Mesenchymal stem cell (in vitro differentiated cells and primary cell): ENCODE results near the gene PDS5A.
"Not testable (repeated sequence)": the region's sequence is repeated elsewhere in the genome, so short reads cannot be mapped to it uniquely, and the experiment has no call there.

Source experiments
- DNase-seq: peaks from one replicate; pipeline ENCODE4 v3.0.0-alpha.2; 2013
- H2AFZ ChIP-seq: one replicate; pipeline ENCODE4 v1.6.1; 2013; ENCODE audit warnings: low read depth, mild to moderate bottlenecking, control low read depth, inconsistent platforms, low read length, moderate library complexity
- H2AK5ac ChIP-seq: 2 replicates; pipeline ENCODE4 v1.6.1; 2013; ENCODE audit warnings: low read length, moderate library complexity, mild to moderate bottlenecking, inconsistent platforms; ENCODE audit not compliant: severe bottlenecking
- H2BK120ac ChIP-seq: one replicate; pipeline ENCODE4 v1.6.1; 2013; ENCODE audit warnings: low read depth, mild to moderate bottlenecking, inconsistent platforms, low read length, moderate library complexity
- H2BK12ac ChIP-seq, 2 experiments: one replicate each; pipeline ENCODE4 v1.6.1; 2013; ENCODE audit warnings: inconsistent platforms in 2 of 2, low read length in 2 of 2, mild to moderate bottlenecking in 2 of 2, moderate library complexity in 2 of 2, control low read depth in 1 of 2
- H2BK15ac ChIP-seq: one replicate; pipeline ENCODE4 v1.6.1; 2013; ENCODE audit warnings: mild to moderate bottlenecking, low read depth, inconsistent platforms; ENCODE audit not compliant: poor library complexity, severe bottlenecking
- H2BK5ac ChIP-seq: 2 replicates; pipeline ENCODE4 v1.6.1; 2013; ENCODE audit warnings: low read depth, mild to moderate bottlenecking, low read length, control low read depth, inconsistent platforms; ENCODE audit not compliant: poor library complexity, severe bottlenecking
- H3K14ac ChIP-seq, 2 experiments: one replicate each; pipeline ENCODE4 v1.6.1; 2013; ENCODE audit warnings: inconsistent platforms in 2 of 2, low read length in 2 of 2, control low read depth in 1 of 2, mild to moderate bottlenecking in 1 of 2, moderate library complexity in 1 of 2
- H3K18ac ChIP-seq, 2 experiments: one replicate each; pipeline ENCODE4 v1.6.1; 2013; ENCODE audit warnings: inconsistent platforms in 2 of 2, low read length in 2 of 2, control low read depth in 1 of 2, low read depth in 1 of 2, mild to moderate bottlenecking in 1 of 2
- H3K23ac ChIP-seq, 2 experiments: one replicate each; pipeline ENCODE4 v1.6.1; 2013; ENCODE audit warnings: inconsistent platforms in 2 of 2, low read length in 2 of 2, mild to moderate bottlenecking in 2 of 2, moderate library complexity in 2 of 2, control low read depth in 1 of 2
- H3K27ac ChIP-seq: 2 replicates; pipeline ENCODE4 v1.5.1; 2013; ENCODE audit warnings: mild to moderate bottlenecking, moderate library complexity, low read length, control low read depth, inconsistent platforms; ENCODE audit not compliant: poor library complexity, severe bottlenecking
- H3K27me3 ChIP-seq, 2 experiments: 2 replicates each; pipeline versions ENCODE4 v1.6.1 to v1.7.0; 2013; ENCODE audit warnings: low read length in 2 of 2, mild to moderate bottlenecking in 2 of 2, moderate library complexity in 2 of 2, control low read depth in 1 of 2, inconsistent platforms in 1 of 2; ENCODE audit not compliant: control insufficient read depth in 1 of 2, insufficient read depth in 1 of 2
- H3K36me3 ChIP-seq, 2 experiments: 2 replicates each; pipeline versions ENCODE4 v1.6.1 to v1.7.0; 2013; ENCODE audit warnings: low read length in 2 of 2, control low read depth in 1 of 2, inconsistent platforms in 1 of 2, low read depth in 1 of 2, mild to moderate bottlenecking in 1 of 2; ENCODE audit not compliant: insufficient read depth in 2 of 2, control insufficient read depth in 1 of 2
- H3K4ac ChIP-seq, 2 experiments: one replicate each; pipeline ENCODE4 v1.6.1; 2013; ENCODE audit warnings: inconsistent platforms in 2 of 2, low read length in 2 of 2, mild to moderate bottlenecking in 2 of 2, moderate library complexity in 2 of 2, control low read depth in 1 of 2, low read depth in 1 of 2
- H3K4me1 ChIP-seq: 2 replicates; pipeline ENCODE4 v1.6.1; 2013; ENCODE audit warnings: low read depth, low read length, control low read depth; ENCODE audit not compliant: control insufficient read depth, insufficient read depth
- H3K4me2 ChIP-seq: 2 replicates; pipeline ENCODE4 v1.6.1; 2013; ENCODE audit warnings: low read length, mild to moderate bottlenecking, inconsistent platforms; ENCODE audit not compliant: poor library complexity, severe bottlenecking
- H3K4me3 ChIP-seq, 2 experiments: 2 replicates each; pipeline versions ENCODE4 v1.5.1 to v1.7.0; 2013; ENCODE audit warnings: low read length in 2 of 2, mild to moderate bottlenecking in 2 of 2, control low read depth in 1 of 2, low read depth in 1 of 2; ENCODE audit not compliant: insufficient read depth in 1 of 2
- H3K79me1 ChIP-seq: replicated peaks from 2 replicates; pipeline ENCODE4 v1.6.1; 2013; ENCODE audit warnings: mild to moderate bottlenecking, control low read depth, low read length, inconsistent platforms; ENCODE audit not compliant: poor library complexity, severe bottlenecking
- H3K9ac ChIP-seq: 2 replicates; pipeline ENCODE4 v1.7.0; 2013; ENCODE audit warnings: mild to moderate bottlenecking, low read length, moderate library complexity
- H3K9me3 ChIP-seq: 2 replicates; pipeline ENCODE4 v1.7.0; 2013; ENCODE audit warnings: mild to moderate bottlenecking, low read length; ENCODE audit not compliant: control insufficient read depth
- H4K8ac ChIP-seq: one replicate; pipeline ENCODE4 v1.6.1; 2013; ENCODE audit warnings: inconsistent platforms, mild to moderate bottlenecking, low read length, moderate library complexity
- H4K91ac ChIP-seq: one replicate; pipeline ENCODE4 v1.6.1; 2013; ENCODE audit warnings: mild to moderate bottlenecking, low read length, inconsistent platforms
- WGBS: methylation state at CpG from one replicate; pipeline ENCODE4 v1.1.7; 2013; ENCODE audit warnings: mixed read lengths; 5-methylcytosine and 5-hydroxymethylcytosine counted together

Gene PDS5A

DNA sequence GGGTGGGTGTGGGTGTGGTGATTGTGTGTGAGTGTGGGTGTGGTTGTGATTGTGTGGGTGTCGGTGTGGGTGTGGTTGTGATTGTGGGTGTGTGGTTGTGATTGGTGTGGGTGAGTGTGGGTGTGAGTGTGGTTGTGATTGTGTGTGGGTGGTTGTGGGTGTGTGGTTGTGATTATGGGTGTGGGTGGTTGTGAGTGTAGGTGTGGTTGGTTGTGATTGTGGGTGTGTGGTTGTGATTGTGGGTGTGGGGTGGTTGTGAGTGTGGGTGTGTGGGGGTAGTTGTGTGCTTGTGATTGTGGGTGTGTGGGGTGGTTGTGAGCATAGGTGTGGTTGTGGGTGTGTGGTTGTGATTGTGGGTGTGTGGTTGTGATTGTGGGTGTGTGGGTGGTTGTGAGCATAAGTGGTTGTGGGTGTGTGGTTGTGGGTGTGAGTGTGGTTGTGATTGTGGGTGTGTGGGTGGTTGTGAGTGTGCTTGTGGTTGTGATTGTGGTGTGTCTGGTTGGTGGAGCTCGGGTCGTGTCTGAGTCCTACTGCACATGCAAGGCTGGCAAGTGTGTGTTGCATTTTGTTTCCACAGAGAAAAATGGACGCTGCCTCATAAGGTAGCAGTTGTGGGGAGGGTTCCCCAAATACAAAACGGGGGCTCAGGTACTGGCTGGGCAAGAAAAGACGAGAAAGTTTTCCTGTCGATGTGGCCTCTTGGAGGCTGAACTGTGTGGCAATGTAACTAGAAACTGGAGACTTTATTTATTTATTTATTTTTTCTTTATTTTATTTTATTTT lies 163.1 kb downstream of the PDS5A start:
- Histone ChIP-seq H2BK5ac (no peak overlapping the region), H3K18ac (peak overlapping the region in 1 of 2 experiments; percentile 50), H3K79me1 (peaks cover 3% of the 10 kb centered on the region), H2AFZ (no peak overlapping the region), H3K36me3 (peaks cover 0 to 18% of the 10 kb centered on the region in 2 experiments), H2BK120ac (no peak overlapping the region), H3K27me3 (no peaks in the 10 kb centered on the region), H3K4ac (peak overlapping the region in 1 of 2 experiments; percentile 43), H2BK12ac (no peak overlapping the region), H4K91ac (no peak overlapping the region), H3K14ac (peak overlapping the region in 1 of 2 experiments; percentile 62), H4K8ac (peak overlapping the region; percentile 33), H3K4me1 (peaks cover 16% of the 10 kb centered on the region), H3K23ac (no peak overlapping the region), H3K4me2 (no peak overlapping the region), H2AK5ac (no peak overlapping the region), H3K9ac (no peak overlapping the region), H2BK15ac (no peak overlapping the region), H3K9me3 (no peaks in the 10 kb centered on the region), H3K4me3 (peak overlapping the region in 1 of 2 experiments; percentile 14), H3K27ac (no peak overlapping the region)
- 98% methylated on average over 5 of the region's 7 CpGs for WGBS
- DNase-seq = peak; percentile 51

GRCh38 chr4:39813761-39814160 lies 163.9 kb downstream of the PDS5A start:
- not testable (repeated sequence) for H3K9ac ChIP-seq, H3K18ac ChIP-seq, H3K23ac ChIP-seq, H3K79me1 ChIP-seq, H2BK12ac ChIP-seq, H3K4me2 ChIP-seq, H2AFZ ChIP-seq, H3K14ac ChIP-seq, H3K27ac ChIP-seq, H2BK120ac ChIP-seq, DNase-seq, H4K8ac ChIP-seq, H3K4me3 ChIP-seq, H2BK15ac ChIP-seq, H3K9me3 ChIP-seq, H3K4ac ChIP-seq, H3K27me3 ChIP-seq, H4K91ac ChIP-seq, H2BK5ac ChIP-seq, H2AK5ac ChIP-seq
- 41% methylated on average over 2 of the region's 2 CpGs for WGBS
- Histone ChIP-seq H3K4me1 (peaks cover 16% of the 10 kb centered on the region), H3K36me3 (peaks cover 0 to 12% of the 10 kb centered on the region in 2 experiments)

- not testable (repeated sequence) for H4K91ac ChIP-seq, H2AFZ ChIP-seq, H3K27me3 ChIP-seq, H4K8ac ChIP-seq, H2BK120ac ChIP-seq, H3K79me1 ChIP-seq, H2BK15ac ChIP-seq, DNase-seq, H2AK5ac ChIP-seq, H3K4me3 ChIP-seq, H3K27ac ChIP-seq, H2BK12ac ChIP-seq, H3K4me2 ChIP-seq, H3K9me3 ChIP-seq, H2BK5ac ChIP-seq, H3K14ac ChIP-seq, H3K23ac ChIP-seq, H3K4ac ChIP-seq, H3K18ac ChIP-seq, H3K36me3 ChIP-seq, H3K9ac ChIP-seq
- 0% methylated on average over 1 of the region's 1 CpG for WGBS
- peaks cover 16% of the 10 kb centered on the region for H3K4me1 ChIP-seq
Observed at GRCh38 chr4:39813033-39813432, 164.7 kb downstream of the PDS5A start.

GRCh38 chr4:39812500-39812899 lies 165.2 kb downstream of the PDS5A start:
- no peak overlapping the region for H2AK5ac ChIP-seq
- no peak overlapping the region for H3K27ac ChIP-seq
- H3K9ac ChIP-seq = no peak overlapping the region
- WGBS = 94% methylated on average over 6 of the region's 6 CpGs
- H2BK120ac ChIP-seq = no peak overlapping the region
- no peak overlapping the region for H3K14ac ChIP-seq
- peaks cover 0 to 9% of the 10 kb centered on the region in 2 experiments for H3K36me3 ChIP-seq
- no peaks in the 10 kb centered on the region for H3K27me3 ChIP-seq
- no peaks in the 10 kb centered on the region for H3K9me3 ChIP-seq
- no peak overlapping the region for H3K4me2 ChIP-seq
- peaks cover 16% of the 10 kb centered on the region for H3K4me1 ChIP-seq
- no peak overlapping the region for H2AFZ ChIP-seq
- H4K91ac ChIP-seq = no peak overlapping the region
- no peak for DNase-seq
- peak overlapping the region in 1 of 2 experiments; percentile 13 for H2BK12ac ChIP-seq
- no peak overlapping the region for H3K18ac ChIP-seq
- H2BK15ac ChIP-seq = no peak overlapping the region
- H3K23ac ChIP-seq = no peak overlapping the region
- H3K4me3 ChIP-seq = no peak overlapping the region
- H4K8ac ChIP-seq = no peak overlapping the region
- no peaks in the 10 kb centered on the region for H3K79me1 ChIP-seq
- no peak overlapping the region for H2BK5ac ChIP-seq
- no peak overlapping the region for H3K4ac ChIP-seq
